ENCODE data around the gene G6PC3.

G6PC3 gene

DNA sequence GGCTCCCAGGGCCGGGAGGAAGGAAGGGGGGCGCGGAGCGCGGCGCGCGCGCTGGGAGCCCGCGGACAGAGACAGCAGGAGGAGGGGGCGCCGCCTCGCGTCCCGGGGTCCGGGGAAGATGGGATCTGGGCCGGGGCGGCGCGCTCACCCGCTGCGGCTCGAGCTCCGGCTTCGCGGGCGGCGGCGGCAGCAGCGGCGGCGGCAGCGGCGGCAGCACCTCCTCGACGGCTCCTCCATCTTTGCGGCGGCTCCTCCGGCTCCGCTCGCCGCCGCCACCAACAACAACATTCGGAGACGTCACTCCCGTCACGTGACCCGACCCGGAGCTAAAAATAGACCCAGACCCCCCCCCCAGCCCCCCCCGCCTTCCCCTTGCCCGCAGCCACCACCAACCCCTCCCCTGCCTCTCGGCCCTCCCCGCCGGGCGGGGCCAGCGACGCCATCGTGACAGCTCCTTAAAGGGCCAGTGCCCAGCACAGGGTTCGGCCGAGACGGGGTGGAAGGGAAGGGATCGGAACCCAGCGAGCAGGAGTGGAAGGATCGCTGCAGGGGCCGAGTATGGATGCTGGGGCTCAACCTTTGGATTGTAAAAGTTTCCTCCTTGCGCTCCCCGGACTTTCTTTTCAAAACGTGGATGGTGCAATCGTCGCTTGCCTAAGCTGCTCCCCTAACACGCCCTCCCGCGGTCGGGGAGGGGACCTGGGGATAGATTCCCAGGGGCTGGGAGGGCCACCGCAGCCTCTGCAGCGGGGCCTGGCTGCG is 53.0 kb downstream of the G6PC3 start, which contains the start of gene HDAC5:
TSS of gene HDAC5 (minus strand) at position 286 of the 762 bp plus-strand sequence. CDS start 6,126 bp downstream, outside the sequence.
- peak; percentile 90 for DNase-seq (ENCODE audit: low read depth)

DNA sequence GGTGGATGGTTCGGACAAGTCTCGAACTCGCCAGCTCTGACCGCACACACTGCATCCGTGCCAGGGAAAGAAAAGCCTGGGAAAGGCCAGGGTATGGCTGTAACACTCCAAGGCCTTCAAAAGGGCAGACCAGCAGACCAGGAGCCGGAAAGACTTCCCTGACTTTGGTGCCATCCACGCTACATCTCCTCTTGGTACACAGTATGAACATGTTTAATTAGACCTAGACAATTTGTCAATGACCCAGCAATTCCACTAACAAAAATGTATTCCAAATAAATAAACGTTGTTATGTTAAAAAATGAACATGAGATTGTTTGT is 53.5 kb downstream of the G6PC3 start:
- DNase-seq (ENCODE audit: low read depth), result no peak
